Kidney (tissue), 14 donors: Measurements from ENCODE around the gene RIN3. TPM values are rescaled to one million over a fixed set of nuclear protein-coding genes. Genes with fewer than 3 reads are reported as not detected.

Experiments
- DNase-seq, 5 donors: peaks; one replicate each; pipeline ENCODE4 v3.0.0-alpha.2; 2013 to 2020
- FAIRE-seq: peaks from 2 replicates; lab custom pipeline; 2012; peaks lifted over from hg19 to GRCh38; lab: Jason Lieb, UNC
- H3K27ac ChIP-seq, 2 donors: one replicate each; pipeline ENCODE4 v1.7.0; 2013; ENCODE audit warnings: low read depth in 2 of 2, low read length in 2 of 2, inconsistent platforms in 1 of 2
- H3K27me3 ChIP-seq: one replicate; pipeline ENCODE4 v1.7.1; 2013; ENCODE audit warnings: low read length, inconsistent platforms; ENCODE audit not compliant: control insufficient read depth, insufficient read depth
- H3K36me3 ChIP-seq, 3 donors: one replicate each; pipeline versions ENCODE4 v1.7.0 to v1.7.1; 2013; ENCODE audit warnings: low read length in 3 of 3, control low read depth in 1 of 3, inconsistent platforms in 1 of 3; ENCODE audit not compliant: insufficient read depth in 3 of 3, control insufficient read depth in 2 of 3
- H3K4me1 ChIP-seq, 3 donors: one replicate each; pipeline versions ENCODE4 v1.7.0 to v1.7.1; 2013; ENCODE audit warnings: low read length in 3 of 3, inconsistent platforms in 1 of 3, low read depth in 1 of 3; ENCODE audit not compliant: control insufficient read depth in 2 of 3, insufficient read depth in 2 of 3
- H3K4me3 ChIP-seq, 3 donors: one replicate each; pipeline versions ENCODE4 v1.7.0 to v1.8.1; 2013; ENCODE audit warnings: low read length in 3 of 3, control low read depth in 1 of 3, inconsistent platforms in 1 of 3
- H3K9ac ChIP-seq, 3 donors: one replicate each; pipeline versions ENCODE4 v1.7.0 to v1.7.1; 2013; ENCODE audit warnings: low read length in 3 of 3, control low read depth in 1 of 3, inconsistent platforms in 1 of 3
- H3K9me3 ChIP-seq, 3 donors: one replicate each; pipeline versions ENCODE4 v1.7.0 to v1.7.1; 2013; ENCODE audit warnings: low read length in 3 of 3, control low read depth in 1 of 3, inconsistent platforms in 1 of 3; ENCODE audit not compliant: control insufficient read depth in 2 of 3, insufficient read depth in 1 of 3
- intact Hi-C: fragments of 100-400 bp; cut with DNase I; formaldehyde crosslinking; loops from one replicate; pipeline ENCODE4 v1.11.1; 2022
- polyA plus RNA-seq: library from polyadenylated mRNA; stranded (reverse); fragments of 350-450 nt; fragmentation: Illumina TruSeq; extraction: RNeasy Lipid Tissue Mini Kit (QIAGEN cat#74804); gene quantifications from one replicate; pipeline ENCODE4 v1.2.3, GENCODE V29; 2014; ENCODE audit warnings: low read depth, low replicate concordance; ENCODE audit not compliant: insufficient read depth
- total RNA-seq: library from RNA; stranded (reverse); fragmentation: NEBNext Ultra II Directional; extraction: Animal tissue kit (Norgen Biotek cat#: 25700); gene quantifications from one replicate; pipeline ENCODE4 v1.2.1, GENCODE V29; 2021
- TF ChIP-seq, protein P1 (sequence below): IDR thresholded peaks from 3 replicates; pipeline ENCODE4 v1.5.1; 2012; ENCODE audit warnings: mild to moderate bottlenecking, moderate library complexity, borderline replicate concordance; ENCODE audit not compliant: insufficient read depth; ENCODE audit errors: extremely low read depth
- donor health status: control.
- donor health status: control.
- donor health status: control.
- donor health status: control.
- donor health status: control.
- donor health status: DM: yes; HTN: yes; CAD: no.
- donor health status: Normal renal cell carcinoma (clear cell type).

Gene RIN3
- total and polyA plus RNA-seq, 2 donors from 2014 or later = 7.1 to 30.4 TPM

DNA sequence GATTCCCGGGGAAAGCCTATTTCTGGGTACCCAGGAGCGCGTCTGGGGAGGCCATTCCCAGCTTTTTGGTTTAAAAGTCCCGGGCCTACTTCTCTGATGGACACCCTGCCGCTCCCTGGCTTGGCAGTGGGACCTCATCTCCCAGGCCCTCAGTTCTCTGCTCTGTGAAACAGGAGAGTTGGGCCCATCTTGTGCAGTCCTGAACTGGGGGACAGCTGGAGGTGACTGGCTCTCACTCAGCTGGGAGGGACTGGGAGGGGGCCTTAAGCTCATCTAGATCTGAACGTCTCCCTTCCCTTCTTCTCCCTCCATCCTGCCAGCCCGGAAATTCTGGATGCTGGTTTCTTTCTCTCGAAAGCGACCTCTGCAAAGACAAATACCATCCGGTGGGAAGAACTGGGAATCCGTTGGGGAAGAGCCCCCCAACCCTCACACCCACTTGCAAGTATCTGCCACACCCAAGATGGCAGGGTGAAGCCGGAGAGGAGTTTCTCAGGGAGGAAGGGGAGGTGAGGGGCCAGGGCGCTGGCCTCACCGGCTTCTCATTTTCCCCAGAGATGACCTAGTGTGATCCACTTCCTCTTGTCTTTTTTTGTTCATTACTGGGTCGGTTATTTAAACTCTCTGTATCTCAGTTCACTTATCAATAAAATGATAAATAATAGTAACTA, 1.4 kb downstream of the RIN3 start:
- Histone ChIP-seq H3K27ac (peak overlapping the region in 1 of 2 donors; percentile 17), H3K9ac (peak overlapping the region in 1 of 3 donors; percentile 61), H3K36me3 (no peaks in the 10 kb centered on the region), H3K27me3 (no peaks in the 10 kb centered on the region), H3K4me1 (peaks cover 0 to 4% (median 0%) of the 10 kb centered on the region in 3 donors), H3K9me3 (no peaks in the 10 kb centered on the region), H3K4me3 (peak overlapping the region in 2 of 3 donors; percentile 48 to 65)
- TF ChIP-seq, protein P1, sequence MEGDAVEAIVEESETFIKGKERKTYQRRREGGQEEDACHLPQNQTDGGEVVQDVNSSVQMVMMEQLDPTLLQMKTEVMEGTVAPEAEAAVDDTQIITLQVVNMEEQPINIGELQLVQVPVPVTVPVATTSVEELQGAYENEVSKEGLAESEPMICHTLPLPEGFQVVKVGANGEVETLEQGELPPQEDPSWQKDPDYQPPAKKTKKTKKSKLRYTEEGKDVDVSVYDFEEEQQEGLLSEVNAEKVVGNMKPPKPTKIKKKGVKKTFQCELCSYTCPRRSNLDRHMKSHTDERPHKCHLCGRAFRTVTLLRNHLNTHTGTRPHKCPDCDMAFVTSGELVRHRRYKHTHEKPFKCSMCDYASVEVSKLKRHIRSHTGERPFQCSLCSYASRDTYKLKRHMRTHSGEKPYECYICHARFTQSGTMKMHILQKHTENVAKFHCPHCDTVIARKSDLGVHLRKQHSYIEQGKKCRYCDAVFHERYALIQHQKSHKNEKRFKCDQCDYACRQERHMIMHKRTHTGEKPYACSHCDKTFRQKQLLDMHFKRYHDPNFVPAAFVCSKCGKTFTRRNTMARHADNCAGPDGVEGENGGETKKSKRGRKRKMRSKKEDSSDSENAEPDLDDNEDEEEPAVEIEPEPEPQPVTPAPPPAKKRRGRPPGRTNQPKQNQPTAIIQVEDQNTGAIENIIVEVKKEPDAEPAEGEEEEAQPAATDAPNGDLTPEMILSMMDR = no peak
- intact Hi-C loops = no loop called here
- DNase-seq (no peak), FAIRE-seq (no peak)

DNA sequence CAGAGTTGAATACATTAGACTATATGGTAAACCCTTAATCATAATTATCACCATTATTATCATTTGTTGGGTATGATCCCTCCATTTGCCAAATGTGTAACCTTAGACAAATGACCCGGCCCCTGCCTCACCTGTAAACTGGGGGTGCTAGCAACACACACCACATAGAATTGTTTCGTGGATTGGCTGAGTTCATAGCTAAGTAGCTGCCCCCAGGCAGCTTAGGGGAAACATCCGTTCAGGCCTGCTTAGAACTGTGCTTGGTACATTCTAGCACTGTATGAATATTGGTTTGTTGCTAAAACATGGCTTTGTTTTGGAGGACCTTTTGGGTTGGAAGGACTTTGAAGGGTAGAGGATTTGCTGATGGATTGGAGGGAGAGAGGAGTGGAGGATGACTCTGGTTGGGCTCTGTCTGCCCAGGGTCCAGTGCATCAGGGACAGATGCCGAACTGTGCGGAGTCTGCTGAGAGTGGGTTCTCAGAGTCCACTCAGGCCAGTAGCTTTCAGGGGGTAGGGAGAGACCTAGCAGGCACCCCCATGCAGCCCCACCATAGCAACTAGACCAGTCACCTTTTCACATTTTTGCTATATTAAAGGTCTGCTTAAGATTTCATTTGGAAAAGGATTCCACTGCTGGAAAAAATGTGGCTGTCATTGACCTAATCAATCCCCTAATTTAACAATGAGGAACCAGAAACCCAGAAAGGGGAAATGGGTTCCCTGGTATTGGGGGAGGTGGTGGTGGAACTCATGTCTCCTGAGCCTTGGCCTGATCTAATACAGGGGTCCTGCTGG, 2.2 kb downstream of the RIN3 start:
- Histone ChIP-seq H3K9ac (no peak overlapping the region), H3K4me1 (peaks cover 0 to 4% (median 0%) of the 10 kb centered on the region in 3 donors), H3K27ac (no peak overlapping the region), H3K36me3 (no peaks in the 10 kb centered on the region), H3K9me3 (no peaks in the 10 kb centered on the region), H3K27me3 (no peaks in the 10 kb centered on the region), H3K4me3 (no peak overlapping the region)
- DNase-seq (no peak), FAIRE-seq (no peak)
- intact Hi-C loops = no loop called here
- TF ChIP-seq, protein P1 = no peak

DNA sequence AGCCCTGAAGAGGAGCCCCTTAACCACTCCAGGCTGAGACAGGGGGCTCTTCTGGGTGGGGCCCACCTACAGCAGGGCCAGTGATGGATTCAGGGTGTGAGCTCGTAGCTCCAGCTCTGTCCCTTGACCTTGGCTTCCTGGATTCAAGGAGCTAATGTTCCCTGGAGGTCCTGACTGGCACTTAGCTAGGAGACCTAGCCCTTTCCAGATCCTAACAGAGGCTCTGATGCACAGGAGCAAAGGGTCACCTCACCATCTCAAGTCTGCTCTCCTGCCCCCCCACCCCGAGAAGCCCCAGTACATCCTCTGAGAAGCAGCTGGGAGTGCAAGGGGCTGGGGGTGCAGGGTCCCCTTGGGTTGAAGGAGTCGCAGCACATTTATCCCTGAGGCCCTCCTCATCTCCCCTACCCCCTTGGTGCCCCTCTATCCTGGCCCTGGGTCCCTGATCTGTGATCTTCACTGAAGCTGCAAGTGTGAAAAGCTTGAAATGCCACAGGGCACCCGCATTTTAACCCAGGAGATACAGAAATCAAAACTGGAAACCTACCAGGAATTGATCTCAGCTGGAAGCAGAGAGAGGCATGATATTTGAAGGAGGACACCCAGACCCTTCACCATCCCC, 2.9 kb downstream of the RIN3 start:
- Histone ChIP-seq H3K27me3 (no peaks in the 10 kb centered on the region), H3K9me3 (no peaks in the 10 kb centered on the region), H3K4me3 (no peak overlapping the region), H3K9ac (no peak overlapping the region), H3K4me1 (peaks cover 0 to 4% (median 0%) of the 10 kb centered on the region in 3 donors), H3K36me3 (no peaks in the 10 kb centered on the region), H3K27ac (no peak overlapping the region)
- DNase-seq = no peak
- no peak for FAIRE-seq
- TF ChIP-seq, protein P1 = no peak
- intact Hi-C loops = no loop called here
